DMS79 (cell line): ENCODE results near the gene EPHA2.

ENCODE experiments used
- DNase-seq: peaks from one replicate; lab custom pipeline; 2025; lab: John Stamatoyannopoulos, UW

EPHA2 gene

DNA sequence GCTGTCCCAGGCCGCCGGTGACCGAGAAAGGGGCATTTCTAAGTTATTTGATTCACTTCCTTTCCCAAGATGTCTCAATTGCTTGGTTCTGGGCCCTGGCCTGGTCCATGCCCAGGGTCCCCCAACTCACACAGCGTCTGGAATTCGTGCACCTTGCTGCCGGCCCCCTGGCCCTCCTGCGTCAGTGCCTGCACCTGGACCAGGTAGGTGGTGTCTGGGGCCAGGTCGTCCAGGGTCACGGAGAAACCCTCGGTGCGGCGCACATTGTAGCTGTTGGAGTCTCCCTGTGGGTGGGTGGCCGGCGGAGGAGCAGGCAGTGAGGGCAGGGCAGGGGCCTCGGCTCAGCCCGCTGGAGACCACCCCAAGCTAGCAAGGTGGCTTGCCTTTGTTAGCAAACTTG lies 21.0 kb downstream of the EPHA2 start:
- DNase-seq = no peak

DNA sequence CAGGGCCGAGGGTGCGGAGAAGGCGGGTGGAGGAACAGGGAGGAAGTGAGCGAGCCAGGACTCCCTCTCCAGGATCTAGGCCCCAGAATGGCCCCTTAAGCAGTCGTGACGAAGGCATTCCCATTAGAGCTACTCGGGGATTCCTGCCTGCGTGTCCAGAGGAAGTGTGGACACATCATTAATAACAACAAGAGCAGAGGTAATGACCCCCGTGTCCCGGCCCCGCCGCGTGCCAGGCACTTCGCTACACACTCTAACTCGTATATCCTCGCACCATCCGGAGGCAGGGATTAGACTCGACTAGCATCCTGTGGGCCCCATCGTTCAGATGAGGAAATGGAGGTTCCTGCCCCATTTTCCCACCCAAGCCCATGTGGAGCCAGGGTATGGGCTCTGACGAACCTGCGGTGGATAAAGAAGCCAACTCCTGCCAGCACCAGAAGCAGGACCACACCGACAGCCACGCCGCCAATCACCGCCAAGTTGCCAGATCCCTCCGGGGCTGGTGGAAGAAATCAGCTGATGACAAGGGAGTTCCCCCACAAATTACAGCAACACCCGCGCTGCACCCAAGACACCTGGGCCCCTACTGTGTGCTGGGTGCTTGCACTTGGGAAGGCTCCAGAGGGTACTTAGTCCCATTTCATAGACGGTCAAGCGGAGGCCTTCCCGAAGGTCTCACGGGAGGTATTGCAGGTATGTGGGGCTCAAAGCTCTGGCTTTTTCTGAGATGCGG lies 21.6 kb downstream of the EPHA2 start:
- no peak for DNase-seq

DNA sequence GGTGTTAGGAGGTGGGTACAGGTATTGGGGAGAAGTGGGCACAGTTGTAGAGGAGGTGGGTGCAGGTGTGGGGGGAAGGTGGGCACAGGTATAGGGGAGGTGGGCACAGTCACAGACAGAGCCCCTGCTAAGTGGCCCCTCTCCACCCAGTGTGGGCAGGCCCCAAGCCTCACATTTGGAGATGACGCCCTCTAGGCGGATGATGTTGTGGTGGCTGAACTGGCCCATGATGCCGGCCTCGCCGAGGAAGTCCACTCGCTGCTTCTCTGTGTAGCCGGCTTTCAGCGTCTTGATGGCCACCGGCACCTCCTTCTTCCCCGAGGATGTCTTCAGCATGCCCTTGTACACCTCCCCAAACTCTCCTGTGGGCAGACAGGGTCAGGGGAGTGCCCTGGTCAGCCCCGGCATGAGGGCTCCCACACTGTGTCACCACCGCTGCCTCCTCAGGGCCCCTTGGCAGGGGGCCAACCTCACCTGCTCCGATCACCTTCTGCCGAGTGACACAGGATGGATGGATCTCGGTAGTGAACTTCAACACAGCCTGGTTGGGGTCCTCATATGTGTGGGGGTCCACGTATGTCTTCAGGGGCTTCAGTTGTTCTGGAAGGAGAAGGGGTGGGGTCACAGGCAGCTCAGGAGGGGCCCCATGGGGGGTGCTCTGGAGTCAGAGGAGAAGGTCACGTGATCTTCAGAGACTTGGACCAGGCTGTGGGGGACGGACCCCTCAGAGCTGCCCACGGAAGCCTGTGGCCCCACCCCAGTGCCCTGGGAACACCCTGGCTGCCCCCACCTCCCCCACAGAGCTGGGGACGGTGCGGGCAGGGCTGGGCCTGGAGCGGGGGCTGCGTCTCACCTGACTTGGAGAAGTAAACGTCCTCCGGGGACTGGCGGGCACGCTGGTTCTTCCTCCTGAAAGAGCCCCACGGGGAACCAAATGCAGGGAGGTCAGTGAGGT lies 22.6 kb downstream of the EPHA2 start:
- no peak for DNase-seq

DNA sequence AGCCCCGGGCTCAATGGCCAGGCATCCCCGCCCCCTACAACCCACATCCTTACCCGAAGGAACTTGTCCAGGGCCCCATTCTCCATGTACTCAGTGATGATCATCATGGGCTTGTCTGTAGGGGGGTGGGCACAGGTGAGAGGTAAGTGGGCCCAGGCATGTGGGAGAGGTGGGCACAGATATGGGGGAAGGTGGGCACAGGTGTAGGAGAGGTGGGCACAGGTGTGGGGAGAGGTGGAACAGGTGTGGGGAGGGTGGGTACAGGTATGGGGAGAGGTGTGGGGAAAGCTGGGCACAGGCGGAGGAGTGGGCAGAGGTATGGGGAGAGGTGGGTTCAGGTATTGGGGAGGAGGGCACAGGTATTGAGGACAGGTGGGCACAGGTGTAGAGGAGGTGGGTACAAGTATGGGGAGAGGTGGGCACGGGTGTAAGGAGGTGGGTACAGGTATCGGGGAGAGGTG lies 23.5 kb downstream of the EPHA2 start:
- DNase-seq = no peak

DNA sequence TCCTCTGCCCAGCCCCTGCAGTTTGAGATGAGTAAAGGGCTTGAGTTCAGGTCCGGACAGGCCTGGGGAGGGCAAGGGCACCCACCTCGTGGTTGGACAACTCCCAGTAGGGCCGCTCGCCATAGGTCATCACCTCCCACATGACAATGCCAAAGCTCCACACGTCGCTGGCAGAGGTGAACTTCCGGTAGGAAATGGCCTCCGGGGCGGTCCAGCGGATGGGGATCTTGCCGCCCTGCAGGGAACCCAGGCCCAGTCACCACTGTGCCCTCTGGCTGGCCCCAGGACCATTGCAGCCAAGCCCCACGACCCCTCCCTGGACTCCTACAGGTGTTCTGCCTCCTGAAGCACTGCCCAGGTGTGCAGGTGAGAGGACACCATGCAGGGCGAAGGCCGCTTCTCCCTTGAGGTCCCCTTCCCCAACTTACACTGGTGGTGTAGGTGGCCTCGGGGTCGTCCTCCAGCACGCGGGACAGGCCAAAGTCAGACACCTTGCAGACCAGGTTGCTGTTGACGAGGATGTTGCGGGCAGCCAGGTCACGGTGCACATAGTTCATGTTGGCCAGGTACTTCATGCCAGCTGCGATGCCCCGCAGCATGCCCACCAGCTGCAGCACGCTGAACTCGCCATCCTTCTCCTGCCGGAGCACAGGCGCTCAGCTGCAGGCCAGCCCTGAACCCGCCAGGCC lies 24.1 kb downstream of the EPHA2 start:
- DNase-seq = no peak

DNA sequence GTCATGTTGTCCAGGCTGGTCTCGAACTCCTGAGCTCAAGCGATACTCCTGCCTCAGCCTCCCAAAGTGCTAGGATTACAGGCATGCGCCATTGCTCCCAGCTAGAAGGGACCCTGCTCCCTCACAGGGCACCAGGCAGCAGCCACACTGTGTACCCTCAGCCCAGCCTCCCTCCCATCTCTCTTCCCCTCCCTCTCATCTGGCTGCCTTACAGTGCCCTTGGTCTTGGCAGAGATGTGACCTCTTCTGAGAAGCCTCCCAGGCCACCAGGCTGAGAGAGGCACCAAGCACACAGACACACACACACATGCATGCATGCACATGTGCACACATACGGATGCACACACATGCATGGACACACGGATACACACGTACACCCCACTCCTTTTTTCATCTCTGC lies 25.0 kb downstream of the EPHA2 start:
- no peak for DNase-seq

DNA sequence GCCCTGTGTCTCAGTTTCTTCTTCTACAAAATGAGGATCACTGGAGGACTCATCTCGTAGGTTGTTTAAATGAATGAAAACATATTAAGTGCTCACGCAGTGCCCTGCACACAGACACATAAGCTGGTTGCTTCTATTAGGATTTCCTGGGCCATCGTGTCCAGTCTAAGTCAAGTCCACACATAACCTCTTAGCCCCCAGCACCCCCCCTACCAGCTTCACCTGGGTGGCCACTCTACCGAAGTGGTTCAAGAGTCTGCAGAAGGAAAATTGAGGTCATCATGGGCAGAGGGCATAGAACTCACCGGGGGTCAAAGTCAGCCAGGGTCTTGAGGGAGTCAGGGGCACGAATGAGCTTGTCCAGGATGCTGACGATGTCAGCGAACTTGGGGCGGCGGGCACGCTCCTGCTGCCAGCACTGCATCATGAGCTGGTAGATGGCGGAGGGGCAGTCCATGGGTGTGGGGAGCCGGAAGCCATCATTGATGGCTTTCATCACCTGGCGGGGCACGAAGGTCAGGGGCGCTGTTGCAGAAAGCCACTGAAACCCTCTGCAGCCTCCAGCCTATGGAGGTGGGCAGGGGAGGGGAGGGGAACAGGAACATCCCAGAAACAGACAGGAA lies 25.8 kb downstream of the EPHA2 start:
- no peak for DNase-seq

DNA sequence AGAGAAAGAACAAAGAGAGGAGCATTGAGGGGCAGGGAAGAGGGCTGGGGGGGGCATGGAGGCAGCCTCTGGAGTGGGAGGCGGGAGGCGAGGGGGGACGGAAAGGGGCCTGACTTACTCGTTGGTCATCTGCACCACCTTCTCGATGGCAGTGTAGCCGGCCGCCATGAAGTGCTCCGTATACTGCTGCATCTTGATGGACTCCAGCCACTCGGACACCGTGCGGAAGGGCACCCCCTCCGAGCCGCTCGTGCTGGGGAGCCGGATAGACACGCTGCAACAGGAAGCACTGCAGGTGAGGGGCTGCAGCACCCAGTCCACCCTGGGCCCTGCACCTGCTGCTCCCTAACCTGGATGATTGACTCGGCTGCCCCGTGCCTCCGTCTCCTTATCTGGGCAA lies 26.6 kb downstream of the EPHA2 start:
- no peak for DNase-seq

DNA sequence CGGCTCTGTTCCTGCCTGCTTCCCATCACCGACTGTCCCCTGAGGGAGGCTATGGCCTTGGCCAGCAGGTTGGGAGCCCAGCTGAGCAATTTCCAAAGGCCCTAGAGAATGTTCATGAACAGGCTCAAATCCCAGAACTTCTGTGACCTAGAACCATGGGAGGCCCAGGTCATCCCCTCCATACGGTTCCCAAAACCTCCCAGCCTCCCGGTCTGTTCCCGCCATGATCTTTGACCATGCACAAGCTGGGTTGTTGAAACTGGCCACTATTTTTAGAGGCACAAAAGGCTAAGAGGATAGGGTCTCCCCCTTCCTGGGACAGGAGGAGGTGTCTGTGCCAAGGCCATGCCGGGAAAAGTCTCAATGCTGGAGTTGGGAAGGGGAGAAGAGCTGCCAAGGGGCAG lies 27.5 kb downstream of the EPHA2 start:
- DNase-seq = no peak

DNA sequence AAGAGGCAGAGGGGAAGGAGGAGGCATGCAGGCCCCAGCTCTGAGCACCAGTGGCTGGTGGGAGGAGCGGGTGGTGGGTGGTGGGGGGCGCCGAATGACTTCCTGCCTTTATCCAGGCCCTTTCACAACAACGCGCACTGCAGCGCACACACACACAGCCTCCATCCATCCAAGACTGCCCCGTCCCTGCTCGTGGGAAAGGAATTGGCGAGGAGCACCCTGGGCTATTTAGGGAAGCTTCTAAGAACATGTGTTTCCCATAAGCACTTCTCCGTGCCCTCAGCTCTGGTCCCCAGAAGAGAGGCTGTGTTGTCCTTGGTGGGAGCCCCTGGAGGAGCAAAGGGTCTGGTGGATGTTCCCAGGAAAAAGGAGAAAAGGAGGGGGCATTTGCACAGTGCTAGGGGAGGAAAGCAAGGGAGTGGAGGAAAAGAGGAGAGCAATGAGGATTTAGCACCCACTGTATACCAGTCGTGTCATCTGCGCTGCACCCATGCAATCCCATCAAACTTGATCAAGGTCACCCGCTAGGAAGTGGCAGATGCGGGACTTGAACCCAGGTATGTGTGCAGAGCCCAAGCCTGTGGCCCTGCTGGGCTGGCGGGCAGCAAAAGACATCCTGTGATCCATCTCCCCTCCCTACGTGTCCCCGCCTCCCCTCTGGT lies 28.1 kb downstream of the EPHA2 start:
- no peak for DNase-seq

DNA sequence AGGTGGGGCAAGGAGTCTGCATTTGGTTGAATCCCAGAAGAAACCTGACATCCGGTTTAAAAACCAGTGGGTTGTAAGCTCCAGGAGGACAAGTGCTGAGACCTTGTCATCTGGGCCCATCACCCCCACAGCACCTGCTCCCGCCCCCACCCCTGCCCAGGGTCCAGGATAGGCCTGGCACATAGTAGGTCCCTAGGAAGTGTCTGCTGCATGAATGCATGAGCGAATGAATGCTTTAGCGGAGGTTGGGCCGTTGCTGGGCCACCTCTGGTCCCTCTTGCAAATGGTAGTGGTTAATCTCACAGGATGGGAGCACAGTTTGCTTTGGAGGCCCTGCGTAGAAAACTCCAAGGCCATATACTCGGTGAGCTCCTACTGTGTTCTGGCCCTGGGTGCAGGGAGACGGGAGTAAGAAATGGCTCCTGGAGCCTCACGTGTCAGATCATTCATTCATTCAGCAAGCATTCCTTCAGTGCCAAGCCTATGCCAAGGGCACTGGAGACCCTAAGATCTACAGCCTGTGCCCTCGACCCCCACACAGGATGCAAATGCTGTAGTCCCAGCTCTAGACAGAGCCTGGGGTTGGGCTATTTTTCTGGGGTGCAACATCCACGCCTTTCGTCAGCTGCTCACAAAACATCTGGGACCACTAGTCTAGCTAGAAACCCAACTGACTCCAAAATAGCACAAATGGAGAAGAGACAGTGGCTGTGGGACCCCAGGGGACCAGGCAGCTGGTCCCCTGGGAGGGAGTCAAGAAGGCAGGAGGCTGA lies 28.9 kb downstream of the EPHA2 start:
- no peak for DNase-seq

DNA sequence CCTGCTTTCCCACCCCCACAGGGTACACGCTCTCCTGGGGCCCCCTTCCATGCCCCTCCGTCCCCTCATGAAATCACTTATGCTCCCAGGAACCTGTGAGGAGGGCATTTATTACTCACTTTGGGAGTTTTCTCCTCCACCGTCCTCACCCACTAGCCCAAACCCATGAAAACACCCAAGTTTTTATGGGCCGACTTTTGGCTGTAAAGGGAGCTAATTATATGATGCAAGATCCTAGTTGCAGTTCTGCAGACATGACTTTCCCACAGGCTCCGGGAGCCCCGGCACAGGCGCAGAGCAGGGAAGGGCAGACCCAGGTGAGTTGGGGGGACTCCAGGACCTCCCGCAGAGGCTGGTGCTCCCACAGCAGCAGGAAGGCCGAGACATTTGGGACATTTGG lies 29.7 kb downstream of the EPHA2 start:
- no peak for DNase-seq

DNA sequence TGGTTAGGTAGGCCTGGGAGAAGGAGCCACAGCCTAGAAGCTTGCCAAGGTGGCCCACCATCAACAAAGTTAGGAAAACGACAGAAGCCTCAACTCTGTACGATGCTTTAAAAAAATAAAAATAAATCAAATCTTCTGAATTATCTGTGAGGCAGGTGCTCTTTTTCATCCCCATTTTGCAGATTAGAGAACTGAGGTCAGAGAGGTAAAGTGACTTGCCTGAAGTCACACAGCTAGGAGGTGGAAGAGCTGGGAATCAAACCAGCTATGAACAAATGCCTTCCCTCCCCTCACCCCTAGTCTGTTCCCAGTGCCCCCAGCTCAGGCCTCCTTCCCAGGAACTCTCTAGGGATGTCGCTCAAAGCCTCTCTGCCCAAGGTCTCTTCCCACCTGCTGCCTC lies 30.4 kb downstream of the EPHA2 start:
- DNase-seq = no peak

DNA sequence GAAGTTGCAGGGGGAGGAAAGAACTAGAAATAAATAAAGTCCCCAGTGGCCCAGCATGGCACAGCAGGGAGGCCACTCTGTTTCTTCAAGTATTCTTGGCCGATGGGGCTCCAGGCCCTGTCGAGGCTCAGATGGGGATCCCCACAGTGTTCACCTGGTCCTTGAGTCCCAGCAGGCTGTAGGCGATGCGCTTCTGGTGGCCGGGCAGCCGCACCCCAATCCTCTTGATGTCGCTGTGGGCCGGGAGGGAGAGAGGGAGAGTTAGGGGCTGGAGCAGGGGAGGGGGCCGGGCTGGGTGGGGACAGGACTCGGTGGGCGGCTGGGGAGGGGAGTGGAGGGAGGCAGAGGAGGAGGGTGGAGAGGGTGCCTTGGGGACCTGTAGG lies 30.8 kb downstream of the EPHA2 start:
- no peak for DNase-seq

DNA sequence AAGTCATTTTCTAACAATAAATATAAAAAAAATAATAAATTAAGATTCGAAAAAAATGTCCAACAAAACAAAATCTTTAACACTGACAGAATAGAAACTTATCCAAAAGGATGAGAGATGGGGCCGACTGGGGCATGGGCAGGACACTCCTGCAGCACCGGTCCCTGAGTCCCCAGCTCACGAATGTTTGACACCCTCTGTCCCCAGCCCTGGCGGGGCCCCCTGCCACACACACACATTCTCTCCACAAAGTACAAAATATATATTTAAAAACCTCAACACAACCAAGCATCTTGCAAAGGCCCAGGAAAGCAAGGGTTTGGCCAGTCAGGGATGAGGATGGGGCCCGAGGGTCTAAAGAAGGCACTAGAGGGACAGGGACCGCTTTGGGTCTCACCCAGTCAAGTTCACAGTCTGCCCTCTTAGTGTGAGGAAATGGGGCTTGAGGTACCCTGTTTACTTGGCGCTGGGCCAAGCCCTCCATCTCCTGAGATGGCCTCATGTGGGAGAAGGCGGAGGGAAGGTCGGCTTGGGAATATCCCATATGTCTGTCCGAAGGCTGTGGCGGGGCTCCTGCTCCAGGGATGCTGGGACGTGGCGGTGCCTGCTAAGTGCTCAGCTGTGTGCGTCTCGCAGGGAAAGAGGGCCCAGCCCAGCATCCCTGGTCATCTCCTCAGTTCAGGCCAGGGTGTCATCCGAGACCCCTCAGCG lies 31.3 kb downstream of the EPHA2 start:
- peak; percentile 31 for DNase-seq

DNA sequence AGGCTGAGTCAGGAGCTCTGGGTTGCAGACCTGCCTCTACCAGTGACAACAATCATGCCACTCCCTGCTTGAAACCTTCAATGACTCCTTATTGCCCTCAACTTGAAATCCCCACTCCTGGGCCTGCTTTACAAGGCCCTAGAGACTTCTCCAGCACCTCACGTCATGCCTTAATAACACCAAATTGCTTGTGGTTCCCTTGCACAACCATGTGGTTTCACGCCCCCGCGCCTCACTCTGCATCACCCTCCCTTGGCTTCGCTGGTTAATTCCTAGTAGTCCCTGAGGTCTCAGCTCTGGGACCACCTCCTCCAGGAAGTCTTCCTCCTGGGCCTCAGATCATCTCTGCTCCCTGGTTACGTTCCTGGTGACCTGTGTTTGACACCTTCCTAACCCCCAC lies 33.0 kb downstream of the EPHA2 start:
- DNase-seq = peak; percentile 94

DNA sequence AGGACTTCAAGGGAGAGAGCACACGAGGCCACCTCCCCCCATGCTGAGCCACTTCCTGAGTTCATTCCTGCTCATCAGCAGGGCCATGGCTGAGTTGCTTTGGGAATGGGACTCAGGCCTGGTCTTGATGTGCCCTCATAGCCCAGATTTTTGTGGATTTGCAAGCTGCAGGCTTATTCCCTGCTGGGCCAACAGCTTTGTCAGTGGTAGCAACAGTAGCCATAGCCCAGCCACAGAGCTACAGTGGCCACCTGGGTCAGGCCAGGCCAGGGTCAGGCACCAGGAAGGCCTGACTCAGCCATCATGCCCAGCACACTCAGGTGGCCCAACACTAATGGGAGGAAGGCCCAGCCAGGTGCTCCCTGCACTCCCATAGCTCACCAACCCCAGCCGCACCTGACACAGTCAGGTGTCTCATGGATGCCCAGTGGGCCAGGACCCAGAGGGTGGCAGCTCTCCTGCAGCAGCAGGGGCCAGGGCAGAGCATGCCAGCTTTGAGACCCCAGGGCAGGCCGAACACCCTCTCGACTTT lies 33.5 kb downstream of the EPHA2 start:
- DNase-seq = no peak

DNA sequence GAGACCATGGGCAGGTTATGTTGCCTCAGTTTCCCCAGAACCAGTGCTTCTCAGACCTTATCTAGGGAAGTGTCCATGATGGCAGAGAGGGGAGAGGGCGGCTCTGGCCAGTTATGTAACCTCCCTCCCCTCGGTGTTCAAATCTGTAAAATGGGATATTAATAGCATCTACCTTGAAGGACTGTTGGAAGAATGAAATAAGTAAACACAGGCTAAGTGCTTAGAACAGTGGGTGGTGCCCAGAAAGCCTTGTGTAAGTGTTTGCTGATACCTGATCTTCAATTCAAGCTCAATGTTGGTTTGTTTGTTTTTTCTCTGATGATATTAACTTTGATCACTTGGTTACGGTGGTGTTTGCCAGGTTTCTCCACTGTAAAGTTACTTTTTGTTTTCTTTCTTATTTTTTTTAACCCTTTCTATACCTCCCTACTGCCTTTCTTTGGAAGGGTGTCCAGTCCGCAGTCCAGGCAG lies 34.9 kb downstream of the EPHA2 start:
- peak; percentile 96 for DNase-seq

DNA sequence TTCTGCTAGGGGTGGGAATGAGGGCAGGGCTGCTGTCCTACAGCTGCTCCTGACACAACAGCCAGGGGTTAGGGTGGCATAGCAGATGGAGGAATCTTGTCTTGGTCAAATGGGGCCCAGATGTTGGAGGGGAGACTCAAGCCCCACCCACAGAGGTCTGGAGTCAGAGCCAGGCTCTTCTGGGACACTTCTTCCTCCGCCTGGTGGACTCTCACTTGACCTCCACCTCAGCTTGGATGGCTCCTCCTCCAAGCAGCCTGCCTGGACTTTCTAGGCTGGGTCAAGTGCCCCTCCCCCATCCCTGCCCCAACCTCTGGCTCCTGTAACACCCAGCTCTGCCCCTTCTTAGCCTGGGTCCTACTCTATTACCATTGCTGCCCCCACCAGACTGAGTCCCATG lies 35.5 kb downstream of the EPHA2 start:
- DNase-seq = no peak

DNA sequence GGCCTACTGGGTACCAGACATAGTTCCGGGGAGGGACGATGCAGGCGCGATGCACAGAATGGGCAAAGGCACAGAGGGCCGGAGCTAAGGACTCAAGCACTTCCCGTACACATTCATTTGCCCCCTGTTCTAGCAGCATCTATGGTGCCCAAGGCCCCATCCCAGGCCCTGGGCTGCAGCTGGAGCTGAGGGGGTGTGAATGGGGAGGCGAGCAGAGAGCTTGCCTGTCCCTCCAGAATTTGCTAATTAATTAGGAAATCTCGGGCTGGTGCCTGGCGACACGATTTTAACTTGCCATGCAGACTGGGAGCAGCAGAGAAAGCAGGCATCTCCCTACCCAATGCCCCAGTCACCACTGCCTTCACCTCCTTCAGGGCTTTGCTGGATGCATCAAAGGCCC lies 35.9 kb downstream of the EPHA2 start:
- DNase-seq = no peak
